Kidney (tissue), 14 donors: ENCODE results near the gene KRTAP10-7. TPM values are rescaled to one million over a fixed set of nuclear protein-coding genes. Genes with fewer than 3 reads are reported as not detected.
"Not testable (repeated sequence)": the region's sequence is repeated elsewhere in the genome, so short reads cannot be mapped to it uniquely, and the experiment has no call there.

Experiments used
- DNase-seq, 5 donors: peaks; one replicate each; pipeline ENCODE4 v3.0.0-alpha.2; 2013 to 2020
- FAIRE-seq: peaks from 2 replicates; lab custom pipeline; 2012; peaks lifted over from hg19 to GRCh38; lab: Jason Lieb, UNC
- H3K27ac ChIP-seq, 2 donors: one replicate each; pipeline ENCODE4 v1.7.0; 2013; ENCODE audit warnings: low read depth in 2 of 2, low read length in 2 of 2, inconsistent platforms in 1 of 2
- H3K27me3 ChIP-seq: one replicate; pipeline ENCODE4 v1.7.1; 2013; ENCODE audit warnings: low read length, inconsistent platforms; ENCODE audit not compliant: control insufficient read depth, insufficient read depth
- H3K36me3 ChIP-seq, 3 donors: one replicate each; pipeline versions ENCODE4 v1.7.0 to v1.7.1; 2013; ENCODE audit warnings: low read length in 3 of 3, control low read depth in 1 of 3, inconsistent platforms in 1 of 3; ENCODE audit not compliant: insufficient read depth in 3 of 3, control insufficient read depth in 2 of 3
- H3K4me1 ChIP-seq, 3 donors: one replicate each; pipeline versions ENCODE4 v1.7.0 to v1.7.1; 2013; ENCODE audit warnings: low read length in 3 of 3, inconsistent platforms in 1 of 3, low read depth in 1 of 3; ENCODE audit not compliant: control insufficient read depth in 2 of 3, insufficient read depth in 2 of 3
- H3K4me3 ChIP-seq, 3 donors: one replicate each; pipeline versions ENCODE4 v1.7.0 to v1.8.1; 2013; ENCODE audit warnings: low read length in 3 of 3, control low read depth in 1 of 3, inconsistent platforms in 1 of 3
- H3K9ac ChIP-seq, 3 donors: one replicate each; pipeline versions ENCODE4 v1.7.0 to v1.7.1; 2013; ENCODE audit warnings: low read length in 3 of 3, control low read depth in 1 of 3, inconsistent platforms in 1 of 3
- H3K9me3 ChIP-seq, 3 donors: one replicate each; pipeline versions ENCODE4 v1.7.0 to v1.7.1; 2013; ENCODE audit warnings: low read length in 3 of 3, control low read depth in 1 of 3, inconsistent platforms in 1 of 3; ENCODE audit not compliant: control insufficient read depth in 2 of 3, insufficient read depth in 1 of 3
- intact Hi-C: fragments of 100-400 bp; cut with DNase I; formaldehyde crosslinking; loops from one replicate; pipeline ENCODE4 v1.11.1; 2022
- polyA plus RNA-seq: library from polyadenylated mRNA; stranded (reverse); fragments of 350-450 nt; fragmentation: Illumina TruSeq; extraction: RNeasy Lipid Tissue Mini Kit (QIAGEN cat#74804); gene quantifications from one replicate; pipeline ENCODE4 v1.2.3, GENCODE V29; 2014; ENCODE audit warnings: low read depth, low replicate concordance; ENCODE audit not compliant: insufficient read depth
- total RNA-seq: library from RNA; stranded (reverse); fragmentation: NEBNext Ultra II Directional; extraction: Animal tissue kit (Norgen Biotek cat#: 25700); gene quantifications from one replicate; pipeline ENCODE4 v1.2.1, GENCODE V29; 2021
- TF ChIP-seq, protein P1 (sequence below): IDR thresholded peaks from 3 replicates; pipeline ENCODE4 v1.5.1; 2012; ENCODE audit warnings: mild to moderate bottlenecking, moderate library complexity, borderline replicate concordance; ENCODE audit not compliant: insufficient read depth; ENCODE audit errors: extremely low read depth
- donor health status: control.
- donor health status: control.
- donor health status: control.
- donor health status: control.
- donor health status: control.
- donor health status: DM: yes; HTN: yes; CAD: no.
- donor health status: Normal renal cell carcinoma (clear cell type).

KRTAP10-7 gene
- total and polyA plus RNA-seq, 2 donors from 2014 or later: not detected

DNA sequence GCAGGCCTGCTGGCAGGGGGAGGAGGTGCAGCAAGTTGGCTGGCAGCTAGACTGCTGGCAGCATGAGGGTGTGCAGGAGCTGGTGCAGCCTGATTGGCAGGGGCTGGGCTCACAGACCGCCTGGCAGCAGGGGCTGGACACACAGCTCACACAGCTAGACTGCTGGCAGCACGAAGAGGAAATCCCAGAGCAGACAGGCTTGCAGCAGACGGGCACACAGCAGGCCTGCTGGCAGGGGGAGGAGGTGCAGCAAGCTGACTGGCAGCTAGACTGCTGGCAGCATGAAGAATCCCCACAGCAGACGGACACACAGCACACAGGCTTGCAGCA is 8.6 kb upstream of the KRTAP10-7 start:
- H3K27me3 ChIP-seq, H3K4me3 ChIP-seq, H3K9me3 ChIP-seq, H3K4me1 ChIP-seq, H3K27ac ChIP-seq, FAIRE-seq, DNase-seq, H3K9ac ChIP-seq, H3K36me3 ChIP-seq, intact Hi-C loops: not testable (repeated sequence)

DNA sequence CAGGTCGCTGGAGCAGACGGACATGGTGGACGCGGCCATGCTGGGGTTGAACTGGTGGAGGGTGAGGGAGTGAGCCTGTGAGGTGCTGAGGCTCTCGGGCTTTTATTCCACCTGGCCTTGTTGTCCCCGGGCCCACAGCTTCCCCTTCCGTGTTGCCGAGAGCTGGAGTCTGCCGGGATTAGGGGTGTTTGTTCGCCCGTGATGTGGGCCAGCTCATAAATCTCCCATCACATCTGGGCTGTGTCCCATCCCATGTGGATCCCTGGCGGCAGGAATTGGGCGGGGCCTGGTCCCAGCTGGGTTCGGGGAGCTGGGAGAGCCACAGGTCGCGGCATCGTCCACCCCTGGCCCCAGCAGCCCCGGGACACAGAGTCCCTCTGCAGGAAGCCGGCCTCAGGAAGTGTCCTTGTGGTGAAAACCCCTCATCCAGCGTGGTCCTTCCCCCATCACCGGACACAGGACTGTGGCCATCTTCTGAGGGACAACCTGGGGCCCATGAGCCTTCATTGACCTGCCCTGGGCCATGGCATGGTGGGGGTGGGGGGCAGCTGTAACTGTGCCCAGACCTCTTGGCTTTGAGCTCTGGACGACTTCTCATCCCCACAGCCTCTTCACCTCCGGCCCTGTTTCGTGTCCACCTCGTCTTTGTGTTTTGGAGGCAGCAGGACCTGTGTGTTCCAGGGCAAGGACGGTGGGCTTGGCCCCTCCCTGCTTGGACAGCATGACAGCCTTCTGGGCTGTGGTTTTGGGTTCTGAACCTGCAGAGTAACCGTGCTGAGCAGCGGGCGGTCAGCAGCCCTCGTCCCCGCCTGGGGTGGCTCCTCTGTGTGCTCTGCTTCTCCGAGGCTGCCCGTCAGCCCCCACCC is 7.7 kb upstream of the KRTAP10-7 start, which contains the start of gene KRTAP10-6:
Gene KRTAP10-6 (minus strand): TSS at position 60 of the 866 bp plus-strand sequence. CDS start 21 bp downstream, at position 39.
- H3K4me1 ChIP-seq: no peaks in the 10 kb centered on the region
- no peak within 1 kb of the TSS for H3K9ac ChIP-seq
- no peak within 1 kb of the TSS for H3K4me3 ChIP-seq
- H3K9me3 ChIP-seq: no peaks in the 10 kb centered on the region
- no peak within 1 kb of the TSS for H3K27ac ChIP-seq
- H3K36me3 ChIP-seq: no peaks in the 10 kb centered on the region
- intact Hi-C loops: no loop called here
- no peaks in the 10 kb centered on the region for H3K27me3 ChIP-seq
- DNase-seq: no peak
- no peak for FAIRE-seq
- TF ChIP-seq, protein P1, sequence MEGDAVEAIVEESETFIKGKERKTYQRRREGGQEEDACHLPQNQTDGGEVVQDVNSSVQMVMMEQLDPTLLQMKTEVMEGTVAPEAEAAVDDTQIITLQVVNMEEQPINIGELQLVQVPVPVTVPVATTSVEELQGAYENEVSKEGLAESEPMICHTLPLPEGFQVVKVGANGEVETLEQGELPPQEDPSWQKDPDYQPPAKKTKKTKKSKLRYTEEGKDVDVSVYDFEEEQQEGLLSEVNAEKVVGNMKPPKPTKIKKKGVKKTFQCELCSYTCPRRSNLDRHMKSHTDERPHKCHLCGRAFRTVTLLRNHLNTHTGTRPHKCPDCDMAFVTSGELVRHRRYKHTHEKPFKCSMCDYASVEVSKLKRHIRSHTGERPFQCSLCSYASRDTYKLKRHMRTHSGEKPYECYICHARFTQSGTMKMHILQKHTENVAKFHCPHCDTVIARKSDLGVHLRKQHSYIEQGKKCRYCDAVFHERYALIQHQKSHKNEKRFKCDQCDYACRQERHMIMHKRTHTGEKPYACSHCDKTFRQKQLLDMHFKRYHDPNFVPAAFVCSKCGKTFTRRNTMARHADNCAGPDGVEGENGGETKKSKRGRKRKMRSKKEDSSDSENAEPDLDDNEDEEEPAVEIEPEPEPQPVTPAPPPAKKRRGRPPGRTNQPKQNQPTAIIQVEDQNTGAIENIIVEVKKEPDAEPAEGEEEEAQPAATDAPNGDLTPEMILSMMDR: no peak

DNA sequence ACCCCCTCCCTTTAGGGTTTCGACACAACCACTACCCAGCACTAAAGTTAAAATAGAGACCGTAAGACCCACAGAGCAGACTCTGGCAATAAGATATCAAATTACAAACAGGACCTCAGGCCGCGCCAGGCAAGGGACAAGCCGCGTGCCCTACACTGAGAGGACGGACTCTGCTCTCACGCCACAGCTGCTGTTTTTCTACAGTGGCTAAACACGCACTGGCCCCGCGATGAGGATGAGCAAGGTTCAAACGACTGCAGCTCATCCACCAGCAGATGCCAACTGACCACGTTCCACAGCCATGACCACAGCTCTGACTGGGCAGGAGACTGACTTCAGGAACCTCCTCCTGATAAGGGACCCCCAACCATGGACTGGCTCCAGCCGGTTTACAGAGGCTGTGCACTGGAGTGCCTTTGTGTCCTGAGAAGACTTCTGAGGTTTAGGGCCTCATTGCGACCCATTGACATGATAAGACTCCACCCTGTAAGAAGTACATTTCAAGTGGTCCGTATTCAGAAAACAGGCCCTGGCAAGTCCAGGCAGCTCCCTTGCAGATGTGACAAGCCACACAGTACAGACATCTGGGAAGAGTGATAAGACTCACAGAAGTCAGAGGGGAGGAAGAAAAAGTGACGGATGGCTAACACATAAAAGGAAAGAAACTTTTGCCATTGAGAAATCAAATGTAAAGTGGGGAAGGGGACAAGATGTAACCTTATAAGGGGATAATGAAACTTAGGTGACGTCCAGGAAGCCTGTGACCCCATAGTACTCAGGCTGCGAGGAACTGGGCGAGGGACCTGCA is 6.6 kb upstream of the KRTAP10-7 start:
- intact Hi-C loops: no loop called here
- no peak overlapping the region for H3K27ac ChIP-seq
- DNase-seq (peak in 3 of 5 donors; percentile 57 to 62 (median 61)), FAIRE-seq (no peak)
- H3K4me3 ChIP-seq: no peak overlapping the region
- H3K36me3 ChIP-seq: no peaks in the 10 kb centered on the region
- no peaks in the 10 kb centered on the region for H3K27me3 ChIP-seq
- TF ChIP-seq, protein P1: no peak
- no peaks in the 10 kb centered on the region for H3K9me3 ChIP-seq
- H3K4me1 ChIP-seq: no peaks in the 10 kb centered on the region
- no peak overlapping the region for H3K9ac ChIP-seq

DNA sequence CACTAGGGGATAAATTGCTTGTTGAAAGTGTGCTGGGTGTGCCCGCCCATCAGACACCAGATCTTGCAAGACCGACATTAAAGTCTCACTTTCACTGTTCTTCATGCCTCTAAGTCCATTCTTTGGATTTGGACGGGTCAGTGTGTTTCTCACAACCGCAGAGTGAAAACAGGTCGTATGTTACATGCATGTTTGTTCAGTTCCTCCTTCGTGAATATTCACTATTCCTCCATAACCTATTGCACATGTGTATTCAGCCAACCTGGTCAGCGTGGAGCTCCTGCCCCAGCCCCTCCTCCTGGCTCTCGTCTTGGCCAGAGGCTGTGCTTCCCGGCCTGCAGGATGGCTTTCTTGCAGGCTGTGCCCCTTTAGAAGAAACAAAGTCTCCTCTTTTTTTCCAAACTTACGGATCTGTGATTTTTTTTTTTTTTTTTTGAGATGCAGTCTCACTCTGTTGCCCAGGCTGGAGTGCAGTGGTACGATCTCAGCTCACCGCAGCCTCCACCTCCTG is 5.9 kb upstream of the KRTAP10-7 start:
- H3K27me3 ChIP-seq: no peaks in the 10 kb centered on the region
- no peak overlapping the region for H3K4me3 ChIP-seq
- H3K27ac ChIP-seq: no peak overlapping the region
- DNase-seq (no peak), FAIRE-seq (no peak)
- intact Hi-C loops: no loop called here
- no peaks in the 10 kb centered on the region for H3K36me3 ChIP-seq
- no peak overlapping the region for H3K9ac ChIP-seq
- TF ChIP-seq, protein P1: no peak
- no peaks in the 10 kb centered on the region for H3K9me3 ChIP-seq
- no peaks in the 10 kb centered on the region for H3K4me1 ChIP-seq
